A204.1 (cell line): ENCODE measurements around the gene CPT1C.

ENCODE experiments used
- FAIRE-seq: peaks from 2 replicates; lab custom pipeline; 2012; peaks lifted over from hg19 to GRCh38; lab: Jason Lieb, UNC

CPT1C gene

GRCh38 chr19:49690656-49691242 lies at the start of gene CPT1C:
TSS of gene CPT1C (plus strand) at chr19:49691116. CDS start at chr19:49692253, 1,137 bp downstream.
- peak; percentile 98 for FAIRE-seq

GRCh38 chr19:49641688-49642491 lies 49.0 kb upstream of the CPT1C start, which contains the start of gene SCAF1:
TSS of gene SCAF1 (plus strand) at chr19:49642209. CDS start at chr19:49645027, 2,818 bp downstream.
- peak; percentile 95 for FAIRE-seq

GRCh38 chr19:49642492-49643035 lies 48.4 kb upstream of the CPT1C start:
- no peak for FAIRE-seq

- no peak for FAIRE-seq
These were observed 47.5 kb upstream of the CPT1C start for GRCh38 chr19:49643466-49643865.

- no peak for FAIRE-seq
These were observed 45.3 kb upstream of the CPT1C start for GRCh38 chr19:49645592-49645991.

GRCh38 chr19:49645995-49646394 lies 44.9 kb upstream of the CPT1C start:
- no peak for FAIRE-seq

- FAIRE-seq: no peak
These were observed 44.3 kb upstream of the CPT1C start for GRCh38 chr19:49646586-49646985.

GRCh38 chr19:49651029-49651819 lies 39.7 kb upstream of the CPT1C start:
- no peak for FAIRE-seq

- no peak for FAIRE-seq
These were observed 38.9 kb upstream of the CPT1C start for GRCh38 chr19:49651820-49652550.

- no peak for FAIRE-seq
These were observed 38.1 kb upstream of the CPT1C start for GRCh38 chr19:49652551-49653465.

- FAIRE-seq: no peak
These were observed 37.5 kb upstream of the CPT1C start for GRCh38 chr19:49653466-49653806.

- FAIRE-seq: no peak
These were observed 36.3 kb upstream of the CPT1C start for GRCh38 chr19:49654581-49654980.

GRCh38 chr19:49655570-49656455 lies 35.1 kb upstream of the CPT1C start:
- no peak for FAIRE-seq

- FAIRE-seq: no peak
These were observed 34.3 kb upstream of the CPT1C start for GRCh38 chr19:49656456-49657109.

- no peak for FAIRE-seq
These were observed 33.3 kb upstream of the CPT1C start for GRCh38 chr19:49657493-49658138.

GRCh38 chr19:49658139-49658517 lies 32.8 kb upstream of the CPT1C start:
- no peak for FAIRE-seq

GRCh38 chr19:49658566-49659442 lies 32.1 kb upstream of the CPT1C start:
- FAIRE-seq: no peak
